Gastroesophageal sphincter (tissue), 3 donors: ENCODE results near the gene CYP46A1.

Experiments used
- CTCF ChIP-seq, 4 experiments: fragments of 200-600 bp in 2 of 4; fragments of 450-650 bp in 2 of 4; sonication (generic) in 1 of 4; IDR thresholded peaks; one replicate each; pipeline ENCODE4 v1.5.1; 2017 to 2019; ENCODE audit warnings: antibody characterized with exemption in 4 of 4, mild to moderate bottlenecking in 2 of 4, moderate library complexity in 2 of 4
- EP300 ChIP-seq: sonication (generic); formaldehyde crosslinking; IDR thresholded peaks from one replicate; pipeline ENCODE4 v1.6.1; 2017; ENCODE audit warnings: antibody characterized with exemption, mild to moderate bottlenecking
- POLR2A ChIP-seq, 2 donors: fragments of 450-650 bp; IDR thresholded peaks; one replicate each; pipeline ENCODE4 v1.6.1; 2017; ENCODE audit warnings: antibody characterized with exemption in 2 of 2, mild to moderate bottlenecking in 2 of 2, moderate library complexity in 1 of 2

DNA sequence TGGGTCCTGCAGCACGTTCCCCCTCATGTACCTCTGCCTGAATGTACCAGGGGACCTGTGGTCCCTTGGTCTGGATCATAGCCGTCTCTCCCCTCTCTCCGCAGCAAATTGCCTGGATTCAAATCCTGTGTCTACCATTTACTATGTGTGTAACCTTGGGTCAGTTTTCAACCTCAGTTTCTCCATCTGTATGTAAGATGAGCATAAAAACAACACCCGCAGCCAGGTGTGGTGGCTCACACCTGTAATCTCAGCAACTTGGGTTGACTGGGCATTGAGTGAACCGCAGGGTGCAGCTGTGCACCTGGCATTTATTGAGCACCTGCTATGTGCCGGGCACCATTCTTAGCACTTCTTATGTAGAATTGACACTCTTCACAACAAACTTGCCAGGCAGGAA, 14.1 kb downstream of the CYP46A1 start:
- no peak for TF ChIP-seq CTCF (IDR thresholded peaks at IDR 0.05)
- TF ChIP-seq POLR2A (IDR thresholded peaks at IDR 0.05) = no peak
- no peak for TF ChIP-seq EP300
